GM19023 (cell line): ENCODE data around the gene EFNA3.

ENCODE experiments used
- ATAC-seq: cut with Tn5 transposase; IDR thresholded peaks from one replicate; pipeline ENCODE4 v1.9.1; 2021; ENCODE audit warnings: mild to moderate bottlenecking, moderate library complexity; ENCODE audit not compliant: unreplicated experiment

Gene EFNA3

DNA sequence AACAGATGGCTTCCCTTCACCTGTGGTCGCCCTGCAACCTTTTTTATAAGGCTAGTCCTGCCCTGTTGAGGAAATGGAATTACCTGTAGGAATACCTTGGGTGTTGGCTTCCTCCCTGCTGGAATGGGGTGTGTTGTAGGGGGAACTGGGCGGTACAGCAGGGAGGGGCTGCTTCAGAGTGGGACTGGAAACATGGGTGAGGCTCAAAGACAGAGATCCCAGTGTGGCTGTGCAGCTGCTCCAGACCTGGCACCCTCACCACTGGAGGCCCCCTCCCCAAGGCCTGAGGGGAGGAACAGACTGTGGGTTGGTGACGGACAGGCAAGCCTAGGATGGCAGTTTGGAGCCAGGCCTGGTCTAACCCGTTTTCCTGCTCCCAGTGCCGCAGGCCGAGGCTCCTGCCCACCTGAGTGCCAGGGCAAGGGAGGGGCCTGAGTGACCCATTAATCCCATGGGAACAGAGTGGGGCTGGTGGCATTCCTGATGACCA lies 4.5 kb downstream of the EFNA3 start:
- ATAC-seq, result no peak

DNA sequence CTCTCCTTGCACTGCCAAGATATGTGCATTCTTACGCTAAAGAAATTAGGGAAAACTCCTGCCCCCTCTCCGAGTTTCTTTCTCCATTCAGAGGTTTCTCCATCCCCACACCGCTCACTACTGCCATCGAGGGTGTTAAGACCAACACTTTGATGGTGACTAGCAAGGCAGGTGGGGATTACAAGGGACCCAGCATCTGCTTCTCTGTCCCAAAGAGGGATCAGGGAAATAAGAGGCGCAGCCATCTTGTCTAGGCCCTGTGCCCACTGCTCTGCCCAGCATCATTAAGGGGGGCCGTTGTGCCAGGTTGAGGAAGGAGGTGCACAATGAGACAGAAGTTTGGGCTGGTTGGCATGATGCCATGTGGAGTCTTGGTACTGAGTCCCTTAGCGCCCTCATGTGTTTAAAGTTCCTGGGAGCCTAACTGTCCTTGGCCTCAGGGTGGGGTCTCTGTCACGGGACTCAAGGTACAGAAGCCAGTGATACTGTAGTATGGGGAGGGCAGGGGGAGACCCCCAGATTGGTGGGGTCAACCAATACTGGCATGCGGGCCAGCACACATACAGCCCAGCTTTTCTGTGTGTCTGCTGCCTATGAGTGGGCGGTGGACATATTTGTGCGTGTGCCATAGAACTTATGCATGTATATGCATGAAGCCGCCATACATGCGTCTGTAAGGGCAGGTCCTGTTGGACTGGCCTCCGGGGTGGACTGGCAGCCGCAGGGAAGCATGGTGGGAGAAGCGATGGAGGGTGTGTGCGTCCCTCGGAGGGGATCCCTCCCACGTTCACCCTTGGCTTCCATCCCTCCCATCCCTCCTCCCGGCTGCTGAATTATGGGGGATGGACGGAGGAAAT lies 5.5 kb downstream of the EFNA3 start:
- no peak for ATAC-seq

DNA sequence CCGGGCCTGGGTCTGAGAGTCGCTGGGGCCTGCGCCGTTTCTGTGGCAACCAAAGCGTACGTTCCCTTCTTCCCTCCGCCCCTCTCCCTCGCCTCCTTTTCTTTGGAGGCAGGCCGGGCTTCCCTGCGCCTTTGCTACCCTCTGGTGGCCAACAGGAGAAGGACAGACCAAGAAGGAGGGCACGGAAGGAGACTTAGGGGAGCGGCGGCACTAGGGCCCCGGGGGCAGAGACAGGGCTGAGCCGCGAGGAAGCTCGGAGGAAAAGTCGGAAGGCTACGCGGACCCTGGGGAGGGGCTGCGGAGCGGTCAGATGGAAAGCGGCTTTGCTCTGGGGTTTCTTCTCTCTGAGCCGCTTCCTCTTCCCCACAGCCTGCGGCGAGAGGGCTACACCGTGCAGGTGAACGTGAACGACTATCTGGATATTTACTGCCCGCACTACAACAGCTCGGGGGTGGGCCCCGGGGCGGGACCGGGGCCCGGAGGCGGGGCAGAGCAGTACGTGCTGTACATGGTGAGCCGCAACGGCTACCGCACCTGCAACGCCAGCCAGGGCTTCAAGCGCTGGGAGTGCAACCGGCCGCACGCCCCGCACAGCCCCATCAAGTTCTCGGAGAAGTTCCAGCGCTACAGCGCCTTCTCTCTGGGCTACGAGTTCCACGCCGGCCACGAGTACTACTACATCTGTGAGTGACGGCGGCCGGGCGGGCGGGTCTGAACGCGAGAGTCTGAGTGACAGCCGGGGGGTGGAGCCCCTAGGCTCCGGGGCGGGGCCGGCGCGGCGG lies 6.3 kb downstream of the EFNA3 start:
- ATAC-seq, result peak; percentile 78

DNA sequence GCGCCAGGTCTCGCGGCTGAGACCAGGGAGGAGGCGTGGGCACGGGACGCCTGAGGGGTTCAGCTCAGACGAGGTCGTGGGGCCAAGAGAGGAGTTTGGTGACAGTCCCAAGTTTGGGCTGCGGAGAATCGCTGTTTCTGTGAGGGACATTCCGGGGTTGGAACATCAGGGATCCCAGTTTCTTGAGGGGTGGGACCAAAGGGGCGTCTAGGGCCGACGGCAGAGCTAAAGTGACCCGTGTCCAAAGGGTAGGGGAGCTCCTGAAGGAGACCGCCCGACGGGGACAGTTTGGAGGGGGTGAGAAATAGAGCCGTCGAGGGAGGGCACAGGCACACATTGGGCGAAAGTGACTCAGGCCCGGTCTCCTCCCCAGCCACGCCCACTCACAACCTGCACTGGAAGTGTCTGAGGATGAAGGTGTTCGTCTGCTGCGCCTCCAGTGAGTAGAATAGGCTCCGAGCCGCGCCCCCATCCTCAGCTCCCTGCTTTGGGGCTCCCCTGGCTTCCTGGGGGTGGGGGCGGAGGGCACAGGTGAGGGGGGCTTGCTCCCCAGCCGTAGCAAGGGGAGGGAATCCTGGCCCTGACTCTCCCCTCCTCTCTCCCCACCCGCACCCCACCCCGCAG lies 7.0 kb downstream of the EFNA3 start:
- no peak for ATAC-seq

DNA sequence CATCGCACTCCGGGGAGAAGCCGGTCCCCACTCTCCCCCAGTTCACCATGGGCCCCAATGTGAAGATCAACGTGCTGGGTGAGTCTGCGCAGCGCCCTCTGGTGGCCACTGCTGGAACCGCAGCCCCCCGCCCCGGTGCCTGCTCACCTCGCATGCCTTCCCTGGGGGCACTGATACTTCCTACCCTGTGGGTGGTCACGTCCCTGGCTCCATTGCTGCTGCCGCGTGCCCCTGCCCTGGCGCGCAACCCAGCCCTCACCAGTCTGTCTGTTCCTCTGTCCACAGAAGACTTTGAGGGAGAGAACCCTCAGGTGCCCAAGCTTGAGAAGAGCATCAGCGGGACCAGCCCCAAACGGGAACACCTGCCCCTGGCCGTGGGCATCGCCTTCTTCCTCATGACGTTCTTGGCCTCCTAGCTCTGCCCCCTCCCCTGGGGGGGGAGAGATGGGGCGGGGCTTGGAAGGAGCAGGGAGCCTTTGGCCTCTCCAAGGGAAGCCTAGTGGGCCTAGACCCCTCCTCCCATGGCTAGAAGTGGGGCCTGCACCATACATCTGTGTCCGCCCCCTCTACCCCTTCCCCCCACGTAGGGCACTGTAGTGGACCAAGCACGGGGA lies 7.6 kb downstream of the EFNA3 start:
- ATAC-seq, result no peak

DNA sequence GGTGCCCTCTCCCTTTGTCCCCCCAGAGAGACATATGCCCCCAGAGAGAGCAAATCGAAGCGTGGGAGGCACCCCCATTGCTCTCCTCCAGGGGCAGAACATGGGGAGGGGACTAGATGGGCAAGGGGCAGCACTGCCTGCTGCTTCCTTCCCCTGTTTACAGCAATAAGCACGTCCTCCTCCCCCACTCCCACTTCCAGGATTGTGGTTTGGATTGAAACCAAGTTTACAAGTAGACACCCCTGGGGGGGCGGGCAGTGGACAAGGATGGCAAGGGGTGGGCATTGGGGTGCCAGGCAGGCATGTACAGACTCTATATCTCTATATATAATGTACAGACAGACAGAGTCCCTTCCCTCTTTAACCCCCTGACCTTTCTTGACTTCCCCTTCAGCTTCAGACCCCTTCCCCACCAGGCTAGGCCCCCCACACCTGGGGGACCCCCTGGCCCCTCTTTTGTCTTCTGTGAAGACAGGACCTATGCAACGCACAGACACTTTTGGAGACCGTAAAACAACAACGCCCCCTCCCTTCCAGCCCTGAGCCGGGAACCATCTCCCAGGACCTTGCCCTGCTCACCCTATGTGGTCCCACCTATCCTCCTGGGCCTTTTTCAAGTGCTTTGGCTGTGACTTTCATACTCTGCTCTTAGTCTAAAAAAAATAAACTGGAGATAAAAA lies 8.4 kb downstream of the EFNA3 start:
- ATAC-seq, result no peak

DNA sequence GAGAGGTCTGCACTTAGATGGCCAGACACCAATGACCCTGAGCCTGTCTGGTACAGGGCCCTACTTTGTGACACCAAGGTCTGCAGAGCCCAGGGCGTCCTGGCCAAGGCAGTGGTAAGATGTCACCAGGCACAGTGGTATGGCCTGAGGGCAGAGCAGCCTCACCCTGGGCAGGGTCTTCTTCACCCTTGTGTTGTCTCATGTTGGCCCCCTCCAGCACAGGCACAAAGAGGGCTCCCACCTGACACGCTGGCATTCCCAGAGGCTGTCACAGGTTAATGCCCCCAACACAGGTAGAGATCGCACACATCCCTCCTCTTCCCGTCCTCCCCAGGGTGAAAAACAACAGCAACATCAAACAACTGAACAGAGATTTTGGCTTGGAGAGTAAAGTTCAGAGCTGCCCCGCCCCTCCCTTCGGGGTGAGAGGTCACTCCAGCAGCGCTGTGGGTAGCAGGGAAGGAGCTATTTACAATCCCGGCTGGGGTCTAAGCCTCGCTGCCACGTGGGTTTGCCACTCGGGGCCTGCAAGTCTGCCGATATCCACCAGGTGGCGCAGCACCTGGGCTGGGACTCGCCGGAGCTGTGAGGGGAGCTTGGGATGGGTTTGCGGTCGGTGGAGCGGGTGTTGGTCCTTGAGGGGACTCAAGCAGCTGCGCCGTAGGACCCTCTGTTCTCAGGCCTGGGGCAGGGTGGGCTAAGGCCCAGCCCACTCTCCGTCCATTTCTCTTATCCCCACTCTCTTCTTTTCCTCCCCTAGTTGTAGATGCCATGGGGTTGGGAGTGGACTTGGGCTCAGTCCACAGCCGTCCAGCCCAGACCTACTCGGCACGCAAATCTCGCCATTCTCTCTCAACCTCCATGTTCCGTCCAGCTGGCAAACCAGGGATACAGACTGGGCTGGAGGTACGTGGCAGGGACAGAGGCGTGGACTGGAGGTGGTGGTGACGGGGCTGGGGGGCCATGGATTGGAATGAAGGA lies 12.7 kb downstream of the EFNA3 start:
- no peak for ATAC-seq

DNA sequence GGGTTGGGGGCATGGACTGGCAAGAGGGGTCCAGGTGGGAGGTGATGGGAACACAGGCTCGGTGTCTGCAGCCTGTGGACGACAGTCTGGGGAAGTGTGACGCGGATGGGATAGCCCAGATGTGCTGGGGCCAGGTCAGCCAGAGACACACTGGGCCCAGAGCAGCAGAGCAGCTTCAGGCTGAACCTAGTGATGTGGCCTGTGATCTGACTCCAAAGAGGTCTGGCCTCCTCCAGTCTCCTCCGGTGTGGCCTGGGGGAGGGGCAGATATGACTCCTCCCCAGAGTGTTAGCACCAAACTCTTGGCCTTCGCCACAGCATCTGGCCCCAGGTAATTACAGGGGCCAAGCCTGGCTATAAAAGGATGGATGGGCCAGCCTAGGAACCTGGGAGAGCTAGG lies 13.5 kb downstream of the EFNA3 start:
- ATAC-seq, result no peak

DNA sequence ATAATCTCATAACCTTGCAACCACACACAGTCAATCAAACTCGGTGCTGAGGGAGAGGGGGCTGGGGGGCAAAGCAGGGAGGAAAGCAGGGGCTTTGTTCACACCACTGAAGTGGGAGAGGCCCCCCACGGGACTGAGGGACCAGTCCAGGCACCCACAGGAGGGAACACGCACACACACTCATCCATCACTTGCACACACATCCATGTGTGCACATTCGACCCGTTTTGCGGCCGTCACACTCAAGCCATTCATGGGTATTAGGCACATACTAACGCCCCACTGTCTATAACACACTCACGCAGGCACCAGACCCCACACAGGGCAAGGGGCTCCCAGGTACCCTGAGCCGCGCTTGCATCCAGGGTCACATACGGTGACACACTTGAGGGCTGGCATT lies 14.0 kb downstream of the EFNA3 start:
- ATAC-seq, result no peak

DNA sequence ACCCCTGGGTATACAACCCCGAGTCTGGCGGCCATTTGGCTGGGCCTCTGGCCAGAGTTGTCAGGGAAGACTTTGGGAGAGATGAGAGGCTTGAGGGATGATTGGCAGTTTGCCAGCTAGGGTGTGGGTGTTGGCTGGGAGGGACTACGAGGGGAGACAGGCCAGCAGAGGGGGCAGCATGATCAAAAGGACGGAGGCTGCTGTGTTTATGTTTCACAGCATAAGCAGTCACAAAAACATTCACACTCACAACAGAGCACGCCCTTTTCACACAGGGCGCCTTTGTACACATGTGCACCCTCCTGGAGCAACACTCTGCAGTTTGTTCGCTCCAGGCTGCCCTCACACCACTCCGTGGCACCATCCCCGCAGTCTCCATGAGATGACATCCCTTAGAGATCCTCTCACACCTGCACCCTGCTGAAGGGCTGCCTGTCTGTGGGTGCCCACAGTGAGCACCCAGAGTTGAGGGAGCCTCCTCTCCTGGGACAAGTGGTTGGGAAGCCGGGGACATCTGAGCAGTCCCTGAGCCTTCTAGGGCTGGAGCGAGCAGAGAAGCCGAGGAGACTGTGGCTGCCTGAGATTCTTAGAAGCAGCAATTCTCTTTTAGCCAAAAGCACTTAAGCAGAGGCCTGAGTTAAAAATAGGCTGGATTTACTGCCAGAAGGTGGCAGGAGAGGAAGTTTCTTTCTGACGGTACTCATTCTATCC lies 15.4 kb downstream of the EFNA3 start:
- ATAC-seq, result no peak

DNA sequence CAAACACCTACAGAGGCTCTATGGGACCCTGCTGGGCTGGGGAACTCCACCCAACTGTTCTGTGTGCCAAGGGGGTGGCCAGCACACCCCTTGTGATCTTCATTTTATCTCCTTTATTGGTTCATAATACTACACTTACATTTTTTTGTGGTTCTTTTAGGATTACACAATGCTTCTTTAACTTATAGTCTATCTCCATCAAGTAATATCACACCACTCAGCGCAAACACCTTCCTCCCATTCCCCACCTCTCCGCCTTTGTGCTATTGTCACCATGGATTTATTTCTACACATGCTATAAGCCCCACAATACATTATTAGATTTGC lies 15.9 kb downstream of the EFNA3 start:
- ATAC-seq, result no peak

DNA sequence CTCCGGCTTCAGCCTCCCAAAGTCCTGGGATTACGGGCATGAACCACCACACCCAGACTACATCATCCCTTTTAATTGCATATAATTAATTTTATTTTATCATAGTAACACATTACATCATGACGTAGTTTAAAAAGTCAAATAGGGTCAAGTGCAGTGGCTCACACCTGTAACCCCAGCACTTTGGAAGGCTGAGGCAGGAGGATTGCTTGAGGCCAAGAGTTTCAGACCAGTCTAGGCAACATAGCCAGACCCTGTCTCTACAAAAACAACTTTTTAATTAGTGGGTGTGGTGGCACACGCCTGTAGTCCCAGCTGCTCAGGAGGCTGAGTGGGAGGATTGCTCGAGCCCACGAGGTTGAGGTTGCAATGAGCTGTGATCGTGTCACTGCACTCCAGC lies 20.7 kb downstream of the EFNA3 start:
- no peak for ATAC-seq

DNA sequence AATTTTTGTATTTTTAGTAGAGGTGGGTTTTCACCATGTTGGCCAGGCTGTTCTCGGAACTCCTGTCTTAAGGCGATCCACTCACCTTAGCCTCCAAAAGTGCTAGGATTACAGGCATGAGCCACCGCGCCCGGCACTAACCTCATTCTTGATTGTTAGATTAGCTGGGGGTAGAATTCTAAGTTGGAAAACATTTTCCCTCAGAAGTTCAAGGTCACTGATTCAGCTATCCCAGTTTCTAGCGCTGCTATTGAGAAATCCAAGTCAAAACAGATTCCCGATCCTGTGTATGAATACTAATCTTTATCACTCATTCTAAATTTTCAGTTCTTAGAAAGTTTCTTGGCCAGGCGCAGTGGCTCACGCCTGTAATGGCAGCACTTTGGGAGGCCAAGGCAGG lies 24.7 kb downstream of the EFNA3 start:
- ATAC-seq, result no peak

DNA sequence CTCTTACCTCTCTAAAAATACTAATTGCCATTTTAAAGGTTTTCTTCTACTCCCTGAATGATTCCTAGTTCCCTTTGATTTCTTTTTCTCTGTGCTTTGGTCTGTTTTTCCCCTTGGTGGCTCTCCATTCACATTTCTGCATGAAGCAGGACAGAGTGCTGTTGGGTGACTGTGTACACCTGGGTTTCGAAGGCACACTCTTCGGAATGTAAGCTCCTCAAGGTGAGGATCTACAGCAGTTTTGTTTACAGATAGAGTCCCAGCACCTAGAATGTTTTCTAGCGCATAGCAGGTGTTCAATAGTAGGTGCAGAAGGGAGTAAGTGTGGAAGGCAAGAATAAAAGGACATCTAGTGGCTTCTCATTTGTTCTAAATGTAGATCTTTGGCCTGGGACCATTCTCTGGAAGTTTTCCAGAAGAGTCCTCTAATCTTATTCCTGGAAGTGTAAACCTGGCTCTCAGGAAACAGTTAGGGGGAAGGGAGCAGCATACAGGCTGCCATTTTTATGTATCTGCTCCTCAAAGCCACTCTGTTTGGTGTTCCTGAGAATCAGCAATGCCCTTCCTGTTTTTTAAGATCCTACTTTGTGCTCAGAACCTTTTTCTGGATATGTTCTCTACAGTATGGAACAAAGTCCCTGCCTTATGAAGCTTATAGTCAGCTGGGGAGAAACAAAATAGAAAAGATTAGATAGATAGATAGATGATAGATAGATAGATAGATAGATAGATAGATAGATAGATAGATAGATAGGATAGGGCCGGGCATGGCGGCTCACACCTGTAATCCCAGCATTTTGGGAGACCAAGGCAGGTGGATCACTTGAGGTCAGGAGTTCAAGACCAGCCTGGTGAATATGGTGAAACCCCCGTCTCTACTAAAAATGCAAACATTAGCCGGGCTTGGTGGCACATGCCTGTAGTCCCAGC lies 26.2 kb downstream of the EFNA3 start:
- no peak for ATAC-seq

DNA sequence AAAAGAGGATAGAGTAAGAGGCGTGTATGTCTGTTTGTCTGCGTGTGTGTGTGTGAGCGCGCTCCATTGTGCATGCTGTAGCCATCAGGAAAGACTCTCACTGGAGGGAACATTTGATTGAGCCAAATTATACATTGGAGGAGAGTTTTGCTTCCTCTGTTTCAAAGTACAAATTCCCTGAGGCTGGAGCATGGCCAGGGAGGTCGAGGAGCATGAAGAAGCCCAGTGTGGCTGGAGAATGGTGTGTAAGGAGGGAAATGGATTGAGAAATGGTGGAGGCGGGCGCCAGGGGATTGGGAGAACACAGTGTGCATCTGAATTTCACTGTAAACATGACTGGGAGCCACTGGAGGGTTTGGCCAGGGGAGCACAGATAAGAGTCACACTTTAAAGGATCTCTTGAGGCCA lies 27.0 kb downstream of the EFNA3 start:
- no peak for ATAC-seq

DNA sequence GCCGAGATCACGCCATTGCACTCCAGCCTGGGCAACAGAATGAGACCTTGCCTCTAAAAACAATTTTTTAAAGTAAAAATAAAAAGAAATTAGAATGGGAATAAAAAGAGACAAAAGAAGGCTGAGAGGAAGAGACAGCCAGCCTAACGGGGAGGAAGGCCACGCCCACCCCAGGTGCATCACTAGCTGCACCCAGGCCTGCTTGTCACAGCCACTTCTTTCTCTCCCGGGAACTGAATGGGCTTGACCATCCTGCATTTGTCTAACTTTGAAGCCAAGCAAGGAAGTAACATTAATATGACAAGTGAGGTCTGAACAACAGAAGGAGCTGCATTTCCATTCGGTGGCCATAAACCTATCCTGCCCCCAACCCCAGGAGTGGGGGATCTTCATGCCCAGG lies 28.2 kb downstream of the EFNA3 start:
- no peak for ATAC-seq

DNA sequence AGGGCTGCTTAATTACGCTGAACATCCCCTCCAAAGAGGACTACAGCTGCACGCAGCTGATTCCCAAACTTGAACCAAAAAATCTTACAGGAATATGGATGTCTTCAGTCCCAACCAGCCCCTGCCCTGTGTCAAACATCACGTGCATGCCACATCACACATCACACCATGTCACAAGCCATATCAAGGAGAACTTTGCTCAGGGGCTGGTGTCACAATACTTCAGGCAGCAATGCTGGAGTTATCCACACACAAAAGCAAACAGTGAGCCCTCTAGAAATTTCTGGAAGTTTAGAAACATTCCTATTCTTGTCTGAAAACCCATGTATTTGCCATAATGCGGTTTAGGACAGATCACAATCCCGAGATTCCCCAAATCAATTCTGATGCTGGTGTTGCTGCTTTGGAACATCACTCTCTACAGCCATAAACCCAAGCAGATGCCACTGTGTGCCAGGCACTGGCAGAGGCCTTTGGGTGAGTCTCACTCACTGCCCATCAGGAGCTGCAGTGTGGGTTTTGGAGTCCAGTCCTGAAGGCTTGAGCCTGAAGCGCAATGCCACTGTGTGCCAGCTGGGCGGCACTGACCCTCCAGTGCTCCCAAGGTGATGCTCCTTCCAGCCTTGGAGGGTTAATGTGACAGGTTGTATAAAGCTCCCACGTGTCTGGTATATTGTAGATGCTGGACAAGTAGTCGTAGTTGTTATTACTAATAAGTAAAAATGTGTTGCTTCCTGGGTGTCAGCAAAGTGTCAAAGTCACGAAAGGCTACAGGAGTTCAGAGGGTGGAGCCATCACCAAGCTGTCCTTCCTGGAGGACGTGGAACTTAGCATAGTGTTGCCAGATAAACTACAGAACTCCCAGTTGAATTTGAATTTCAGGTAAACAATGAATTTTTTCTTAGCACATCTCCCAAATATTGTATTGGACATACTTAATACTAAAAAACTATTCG lies 28.9 kb downstream of the EFNA3 start:
- no peak for ATAC-seq
